A549 (cell line): ENCODE measurements around the gene ZFHX3. TPM values are rescaled to one million over a fixed set of nuclear protein-coding genes. Genes with fewer than 3 reads are reported as not detected.
"Not testable (repeated sequence)": the region's sequence is repeated elsewhere in the genome, so short reads cannot be mapped to it uniquely, and the experiment has no call there.

Experiments
- ATAC-seq, 2 experiments: fragments of 200-7000 bp in 1 of 2; fragments of >200 bp in 1 of 2; cut with Nextera tagmentation in 1 of 2; cut with Tn5 transposase in 1 of 2; 3 replicates each; pipeline versions ENCODE4 v1.8.0 to v1.9.1; 2018 to 2020; ENCODE audit warnings: mild to moderate bottlenecking in 1 of 2, moderate library complexity in 1 of 2
- CTCF ChIA-PET: fragments of 300-600 bp; sonication (Branson Sonifier 250); formaldehyde crosslinking; extraction: SDS; loops from one replicate; lab custom pipeline; 2021; ENCODE audit warnings: antibody characterized with exemption, inconsistent platforms; lab: Yijun Ruan, JAX
- POLR2A ChIA-PET: fragments of 350-600 bp; formaldehyde crosslinking; extraction: SDS; loops from one replicate; lab custom pipeline; 2021; ENCODE audit warnings: antibody characterized with exemption, inconsistent platforms; lab: Yijun Ruan, JAX
- DNase-seq, 2 experiments: peaks; one replicate each; pipeline versions ENCODE4 v3.0.0 to v3.0.0-alpha.2; 2011 to 2016; ENCODE audit warnings: low read depth in 1 of 2, low spot score in 1 of 2
- FAIRE-seq: peaks from 2 replicates; lab custom pipeline; 2011; peaks lifted over from hg19 to GRCh38; lab: Jason Lieb, UNC
- H3K27ac ChIP-seq, 2 experiments: fragments of >200 bp; sonication (Bioruptor Twin); formaldehyde crosslinking; 3 replicates each; pipeline ENCODE4 v1.5.1; 2016 to 2017
- H3K4me1 ChIP-seq: fragments of >200 bp; sonication (Bioruptor Twin); formaldehyde crosslinking; 3 replicates; pipeline ENCODE4 v1.6.1; 2016
- H3K4me2 ChIP-seq: fragments of >200 bp; sonication (Bioruptor Twin); formaldehyde crosslinking; 3 replicates; pipeline ENCODE4 v1.6.1; 2016
- H3K4me3 ChIP-seq: fragments of >200 bp; sonication (Bioruptor Twin); formaldehyde crosslinking; 3 replicates; pipeline ENCODE4 v1.5.1; 2016
- H3K9me3 ChIP-seq: fragments of >200 bp; sonication (Bioruptor Twin); formaldehyde crosslinking; 3 replicates; pipeline ENCODE4 v1.6.1; 2016
- HEYL ChIP-seq: fragments of 250-450 bp; sonication (Bioruptor Pico); IDR thresholded peaks from 2 replicates; pipeline ENCODE4 v1.8.0; 2021; ENCODE audit warnings: mild to moderate bottlenecking, moderate library complexity
- HOXA7 ChIP-seq: fragments of 250-450 bp; sonication (Bioruptor Pico); IDR thresholded peaks from 2 replicates; pipeline ENCODE4 v1.5.0; 2020; ENCODE audit warnings: mild to moderate bottlenecking, moderate library complexity
- MAZ ChIP-seq: fragments of 150-350 bp; IDR thresholded peaks from 2 replicates; pipeline ENCODE4 v1.6.1; 2014; ENCODE audit warnings: antibody characterized with exemption, low read depth, low read length, borderline replicate concordance
- NPAS2 ChIP-seq: fragments of 250-450 bp; sonication (Bioruptor Pico); IDR thresholded peaks from 2 replicates; pipeline ENCODE4 v1.8.0; 2022; ENCODE audit warnings: mild to moderate bottlenecking, moderate library complexity, borderline replicate concordance
- WGBS: methylation state at CpG from one replicate; pipeline ENCODE4 v1.1.6; 2017; ENCODE audit errors: missing lambda C conversion rate; 5-methylcytosine and 5-hydroxymethylcytosine counted together
- polyA plus RNA-seq, 4 experiments: library from polyadenylated mRNA; depleted of rRNA in 3 of 4; stranded (reverse); fragments of >200 nt; fragmentation: RNase III in 1 of 4; extraction: RNeasy Plus Mini Kit Qiagen cat#74134 plus additional on column Dnase treatment in 1 of 4; gene quantifications; 2 replicates in 3 of 4; 3 replicates in 1 of 4; pipeline ENCODE4 v1.2.3, GENCODE V29; 2011 to 2017
- TF ChIP-seq, protein P1 (sequence below): IDR thresholded peaks from 2 replicates; pipeline ENCODE4 v1.6.1; 2012; ENCODE audit warnings: low read depth, borderline replicate concordance
- TF ChIP-seq, protein P2 (sequence below): fragments of 250-450 bp; sonication (Bioruptor Pico); IDR thresholded peaks from 2 replicates; pipeline ENCODE4 v1.5.0; 2021; ENCODE audit warnings: mild to moderate bottlenecking, moderate library complexity, borderline replicate concordance

Gene ZFHX3
- polyA plus RNA-seq, 2 of the 4 experiments (the other 2 are of a cell fraction), result 3.9 to 6.5 TPM

DNA sequence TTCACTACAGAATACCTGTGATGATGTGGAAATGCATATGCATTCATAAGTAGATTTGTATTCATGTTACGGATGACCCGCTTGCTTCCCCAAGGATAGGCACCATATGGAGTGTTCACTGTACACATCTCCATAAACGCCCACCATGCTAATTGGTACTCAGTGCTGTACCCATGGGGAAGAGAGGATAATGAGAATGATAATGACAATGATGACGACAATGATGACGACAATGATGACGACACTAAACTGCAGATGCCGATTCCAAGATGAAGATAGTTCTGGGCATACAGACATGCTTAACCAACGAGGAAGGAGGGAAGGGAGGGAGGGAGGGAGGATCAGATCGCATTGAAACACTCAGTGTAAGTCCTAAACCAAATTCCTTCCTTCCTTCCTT lies 26.5 kb upstream of the ZFHX3 start:
- POLR2A ChIA-PET, result no interaction called here
- 84% methylated on average over 9 of the region's 9 CpGs for WGBS
- no peak for DNase-seq
- no peaks in the 10 kb centered on the region for H3K9me3 ChIP-seq
- no peak overlapping the region for H3K4me2 ChIP-seq
- CTCF ChIA-PET, result interaction anchor here (0.6 kb wide), 1 partner anchor 805 kb away, joined by 3 read pairs; no protein-coding TSS in a partner anchor
- H3K4me1 ChIP-seq, result peaks cover 23% of the 10 kb centered on the region
- no peak for ATAC-seq
- H3K27ac ChIP-seq, result peak overlapping the region in 1 of 2 experiments; percentile 12; a peak in 1 of 6 replicates
- no peak overlapping the region for H3K4me3 ChIP-seq
- FAIRE-seq, result no peak
- no peak for TF ChIP-seq HEYL (CRISPR knock-in tag)

DNA sequence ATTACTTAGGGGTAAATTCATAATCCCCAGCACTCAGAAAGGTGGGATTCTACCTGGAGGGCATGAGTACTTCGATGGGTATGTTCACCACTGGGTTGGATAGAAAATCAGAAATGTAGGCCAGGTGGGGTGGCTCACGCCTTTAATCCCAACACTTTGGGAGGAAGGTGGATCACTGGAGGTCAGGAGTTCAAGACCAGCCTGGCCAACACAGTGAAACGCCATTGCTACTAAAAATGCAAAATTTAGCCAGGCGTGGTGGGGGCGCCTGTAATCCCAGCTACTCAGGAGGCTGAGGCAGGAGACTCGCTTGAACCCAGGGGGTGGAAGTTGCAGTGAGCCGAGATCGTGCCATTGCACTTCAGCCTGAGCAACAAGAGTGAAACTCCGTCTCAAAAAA lies 24.1 kb upstream of the ZFHX3 start:
- not testable (repeated sequence) for DNase-seq, H3K9me3 ChIP-seq, ATAC-seq, FAIRE-seq, H3K4me3 ChIP-seq
- ChIA-PET POLR2A (interaction anchor here (5.3 kb wide), 1 partner anchor 15 kb away, joined by 63 read pairs; no protein-coding TSS in a partner anchor), CTCF (interaction anchor here (0.7 to 1.2 kb wide), 3 partner anchors 10 to 239 kb away, joined by 3 to 4 read pairs (median 4); no protein-coding TSS in a partner anchor)
- 90% methylated on average over 9 of the region's 9 CpGs for WGBS
- Histone ChIP-seq H3K4me2 (peak overlapping the region; percentile 72; the same call in 2 of the 3 replicates), H3K27ac (peak overlapping the region; percentile 91 to 94), H3K4me1 (peaks cover 47% of the 10 kb centered on the region)

DNA sequence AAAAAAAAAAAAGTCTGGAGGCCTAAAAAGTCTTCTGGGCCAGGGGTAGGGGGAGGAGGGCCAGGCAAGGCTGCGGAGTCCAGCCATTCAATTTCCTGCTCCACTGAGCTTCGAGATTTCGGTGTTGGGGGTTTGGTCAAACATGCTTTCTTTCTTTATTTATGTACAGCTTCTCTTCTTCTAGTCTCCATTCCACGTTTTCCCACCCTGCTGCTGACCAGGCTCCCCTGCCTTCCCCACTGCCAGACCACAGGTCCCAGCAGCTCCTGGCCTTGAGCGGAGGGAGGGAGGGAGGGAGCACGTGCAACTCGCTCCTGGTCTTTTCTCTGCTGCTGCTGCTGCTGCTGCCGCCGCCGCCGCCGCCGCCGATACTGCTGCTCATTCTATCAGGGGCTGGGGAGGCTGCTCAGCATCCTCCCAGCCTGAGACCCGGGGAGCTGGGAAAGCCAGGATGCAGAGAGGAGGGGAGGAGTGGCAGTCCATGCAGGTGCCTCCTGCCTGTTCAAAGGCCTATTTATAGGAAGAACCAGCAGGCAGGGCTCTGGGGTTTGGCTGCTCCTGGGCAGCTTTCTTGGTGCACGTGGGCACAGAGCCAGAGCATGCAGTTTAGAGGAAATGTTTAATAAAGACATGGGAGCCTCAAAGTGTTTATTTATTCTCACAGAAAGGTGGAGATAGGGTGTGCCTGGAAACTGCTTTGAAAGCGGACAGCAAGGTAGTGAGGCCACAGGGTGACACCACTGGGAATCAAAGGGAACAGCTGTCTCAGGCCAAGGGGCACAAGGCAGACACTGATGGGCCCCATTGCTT lies 23.4 kb upstream of the ZFHX3 start:
- POLR2A ChIA-PET, result interaction anchor here (0.6 to 5.3 kb wide), 5 partner anchors 10 to 417 kb away, joined by 3 to 63 read pairs (median 5); no protein-coding TSS in a partner anchor
- ATAC-seq (peak in 1 of 2 experiments; percentile 5; a peak in 2 of 6 replicates), DNase-seq (peak in 1 of 2 experiments; percentile 67)
- WGBS, result 61% methylated on average over 17 of the region's 17 CpGs
- Histone ChIP-seq H3K4me2 (peak overlapping the region; percentile 72), H3K9me3 (no peaks in the 10 kb centered on the region), H3K4me1 (peaks cover 49% of the 10 kb centered on the region)
- TF ChIP-seq, protein P1, sequence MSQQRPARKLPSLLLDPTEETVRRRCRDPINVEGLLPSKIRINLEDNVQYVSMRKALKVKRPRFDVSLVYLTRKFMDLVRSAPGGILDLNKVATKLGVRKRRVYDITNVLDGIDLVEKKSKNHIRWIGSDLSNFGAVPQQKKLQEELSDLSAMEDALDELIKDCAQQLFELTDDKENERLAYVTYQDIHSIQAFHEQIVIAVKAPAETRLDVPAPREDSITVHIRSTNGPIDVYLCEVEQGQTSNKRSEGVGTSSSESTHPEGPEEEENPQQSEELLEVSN, result peak; percentile 65; the same call in 1 of the 2 replicates
- TF ChIP-seq MAZ, result no peak
- TF ChIP-seq, all 56 proteins: peak for 1
- H3K27ac ChIP-seq, result peak overlapping the region; percentile 91 to 94
- CTCF ChIA-PET, result interaction anchor here (0.6 to 1.7 kb wide), 6 partner anchors 9 to 239 kb away, joined by 3 to 4 read pairs (median 3); no protein-coding TSS in a partner anchor
- FAIRE-seq, result no peak
- peak overlapping the region; percentile 14; the same call in 1 of the 3 replicates for H3K4me3 ChIP-seq

DNA sequence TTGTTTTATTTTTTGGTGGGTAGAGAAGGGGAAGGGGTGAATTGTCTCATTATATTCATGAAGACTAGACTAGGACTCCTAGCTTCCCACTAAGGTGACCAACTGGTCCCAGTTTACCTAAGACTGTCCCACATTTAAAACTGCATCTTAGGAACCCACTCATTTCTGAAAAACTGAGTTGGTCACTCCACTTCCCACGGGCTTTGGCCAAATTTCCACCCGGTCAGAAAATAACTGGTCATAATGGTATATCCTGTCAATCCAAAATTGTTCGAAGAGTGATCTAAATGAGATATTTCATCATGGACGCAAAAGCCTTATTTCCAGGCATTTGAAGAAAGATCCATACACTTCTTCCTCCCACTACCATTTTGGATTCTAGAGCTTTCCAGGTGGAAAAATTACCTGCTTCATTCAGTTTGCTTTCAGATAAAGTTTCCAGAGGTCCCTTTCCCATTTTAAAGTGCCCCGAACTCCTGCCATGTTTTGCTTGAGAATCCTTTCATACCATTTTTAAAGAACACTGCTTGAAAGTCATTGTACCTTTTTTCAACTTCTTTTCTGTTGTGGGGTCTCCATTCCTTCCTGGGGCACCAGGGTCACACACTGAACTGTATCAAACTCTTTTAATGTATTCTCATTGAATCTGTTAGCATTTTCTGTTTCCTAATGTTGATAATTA lies 21.8 kb upstream of the ZFHX3 start:
- H3K4me3 ChIP-seq, result peak overlapping the region; percentile 14; the same call in 2 of the 3 replicates
- TF ChIP-seq, protein P2, sequence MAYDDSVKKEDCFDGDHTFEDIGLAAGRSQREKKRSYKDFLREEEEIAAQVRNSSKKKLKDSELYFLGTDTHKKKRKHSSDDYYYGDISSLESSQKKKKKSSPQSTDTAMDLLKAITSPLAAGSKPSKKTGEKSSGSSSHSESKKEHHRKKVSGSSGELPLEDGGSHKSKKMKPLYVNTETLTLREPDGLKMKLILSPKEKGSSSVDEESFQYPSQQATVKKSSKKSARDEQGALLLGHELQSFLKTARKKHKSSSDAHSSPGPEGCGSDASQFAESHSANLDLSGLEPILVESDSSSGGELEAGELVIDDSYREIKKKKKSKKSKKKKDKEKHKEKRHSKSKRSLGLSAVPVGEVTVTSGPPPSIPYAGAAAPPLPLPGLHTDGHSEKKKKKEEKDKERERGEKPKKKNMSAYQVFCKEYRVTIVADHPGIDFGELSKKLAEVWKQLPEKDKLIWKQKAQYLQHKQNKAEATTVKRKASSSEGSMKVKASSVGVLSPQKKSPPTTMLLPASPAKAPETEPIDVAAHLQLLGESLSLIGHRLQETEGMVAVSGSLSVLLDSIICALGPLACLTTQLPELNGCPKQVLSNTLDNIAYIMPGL (CRISPR knock-in tag), result 0 out of 2 replicates have a peak, but pooled peaks have one; percentile 48
- TF ChIP-seq NPAS2 (CRISPR knock-in tag) (no peak), HOXA7 (CRISPR knock-in tag) (0 out of 2 replicates have a peak, but pooled peaks have one; percentile 48)
- ChIA-PET CTCF (interaction anchor here (1.2 to 1.7 kb wide), 3 partner anchors 31 to 131 kb away, joined by 3 to 4 read pairs (median 3); no protein-coding TSS in a partner anchor), POLR2A (interaction anchor here (1.0 to 5.3 kb wide), 3 partner anchors 13 to 26 kb away, joined by 5 to 63 read pairs (median 6); no protein-coding TSS in a partner anchor)
- H3K27ac ChIP-seq, result peak overlapping the region; percentile 91 to 94
- peak overlapping the region; percentile 72 for H3K4me2 ChIP-seq
- ATAC-seq (no peak), FAIRE-seq (no peak), DNase-seq (no peak)
- 95% methylated on average over 5 of the region's 5 CpGs for WGBS
- H3K4me1 ChIP-seq, result peaks cover 49% of the 10 kb centered on the region
- H3K9me3 ChIP-seq, result no peaks in the 10 kb centered on the region
